Liver (tissue), 3 donors: ENCODE data around the gene KAT7.

Source experiments
- ATF3 ChIP-seq: IDR thresholded peaks from 2 replicates; pipeline ENCODE4 v1.6.1; 2016; ENCODE audit warnings: antibody characterized with exemption
- CTCF ChIP-seq: fragments of 150-350 bp; IDR thresholded peaks from 2 replicates; pipeline ENCODE4 v1.5.1; 2017; ENCODE audit warnings: improper control_type of control experiment, low read depth, low read length; ENCODE audit not compliant: missing input control
- GABPA ChIP-seq, 2 donors: IDR thresholded peaks in 1 of 2; conservative IDR thresholded peaks in 1 of 2; 2 replicates each; pipeline ENCODE4 v1.6.1; 2016; ENCODE audit warnings: antibody characterized with exemption in 2 of 2, mild to moderate bottlenecking in 1 of 2, moderate library complexity in 1 of 2
- JUND ChIP-seq, 2 donors: IDR thresholded peaks; 2 replicates each; pipeline ENCODE4 v1.6.1; 2016; ENCODE audit warnings: antibody characterized with exemption in 2 of 2
- MAX ChIP-seq: IDR thresholded peaks from 2 replicates; pipeline ENCODE4 v1.6.1; 2016; ENCODE audit warnings: antibody characterized with exemption
- RAD21 ChIP-seq, 2 donors: IDR thresholded peaks; 2 replicates each; pipeline ENCODE4 v1.6.1; 2016; ENCODE audit warnings: antibody characterized with exemption in 2 of 2, mild to moderate bottlenecking in 2 of 2
- SP1 ChIP-seq: IDR thresholded peaks from 2 replicates; pipeline ENCODE4 v1.6.1; 2018; ENCODE audit warnings: antibody characterized with exemption, mild to moderate bottlenecking
- TAF1 ChIP-seq: conservative IDR thresholded peaks from 2 replicates; pipeline ENCODE4 v1.6.1; 2016; ENCODE audit warnings: antibody characterized with exemption, mild to moderate bottlenecking
- ZBTB33 ChIP-seq: IDR thresholded peaks from 2 replicates; pipeline ENCODE4 v1.6.1; 2016; ENCODE audit warnings: antibody characterized with exemption
- donor health status: healthy.
- donor health status: healthy.

- TF ChIP-seq CTCF (no peak), ZBTB33 (no peak), ATF3 (no peak), GABPA (IDR thresholded peaks at IDR 0.05 in 1 of 2, conservative IDR thresholded peaks at IDR 0.05 in 1 of 2) (no peak), SP1 (no peak), JUND (IDR thresholded peaks at IDR 0.05) (no peak), MAX (no peak), TAF1 (no peak), RAD21 (IDR thresholded peaks at IDR 0.05) (no peak)
These were observed 40.5 kb downstream of the KAT7 start for GRCh38 chr17:49829026-49829425.
